Measurements from ENCODE around the gene CACNA2D1.

The CACNA2D1 gene

DNA sequence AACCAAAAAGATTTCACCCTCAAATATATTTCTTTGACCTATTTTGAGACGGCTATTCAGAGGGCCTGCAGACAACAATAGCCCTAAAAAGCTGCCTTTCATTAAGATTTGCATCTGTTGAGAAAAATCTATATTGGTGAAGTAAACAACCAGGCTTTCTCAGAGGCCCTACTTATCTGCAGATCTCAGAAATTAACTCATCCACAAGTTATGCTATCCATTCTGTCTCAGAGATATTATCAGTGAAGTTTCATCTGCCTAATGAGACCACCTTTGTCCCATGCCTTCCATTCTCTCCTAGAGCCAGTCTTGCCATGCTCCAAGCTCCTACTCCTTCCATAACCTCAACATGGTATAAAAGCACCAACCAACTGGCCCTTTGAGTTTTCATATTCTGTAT is 130.3 kb downstream of the CACNA2D1 start:
- no peak overlapping the region for H3K4me3 ChIP-seq (replicated peaks; ENCODE audit: low read depth, low read length)
- TF ChIP-seq CTCF (IDR thresholded peaks at IDR 0.05; ENCODE audit: low read depth, low read length, missing control alignments) = no peak
- DNase-seq (ENCODE audit: extremely low read depth, low read depth) = no peak

DNA sequence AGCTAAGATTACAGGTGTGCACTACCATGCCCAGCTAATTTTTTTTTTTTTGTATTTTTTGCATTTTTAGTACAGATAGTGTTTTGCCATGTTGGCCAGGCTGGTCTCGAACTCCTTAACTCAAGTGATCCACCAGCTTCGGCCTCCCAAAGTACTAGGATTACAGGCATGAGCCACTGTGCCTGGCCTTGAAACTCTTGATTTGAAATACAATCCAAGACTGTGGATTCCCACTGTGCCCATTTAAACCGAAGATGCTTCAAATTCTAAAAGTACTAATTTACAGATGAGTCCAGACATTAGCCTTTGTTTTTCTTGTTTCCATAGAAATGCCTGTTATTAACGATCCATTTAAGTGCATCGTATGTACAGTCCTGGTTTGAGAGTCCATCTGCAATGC is 130.9 kb downstream of the CACNA2D1 start:
- no peak for TF ChIP-seq CTCF (IDR thresholded peaks at IDR 0.05; ENCODE audit: low read depth, low read length, missing control alignments)
- DNase-seq (ENCODE audit: extremely low read depth, low read depth) = no peak
- H3K4me3 ChIP-seq (replicated peaks; ENCODE audit: low read depth, low read length) = no peak overlapping the region

GRCh38 chr7:82305347-82306005 is 138.1 kb downstream of the CACNA2D1 start:
- no peak overlapping the region for H3K4me3 ChIP-seq (replicated peaks; ENCODE audit: low read depth, low read length)
- TF ChIP-seq CTCF (IDR thresholded peaks at IDR 0.05; ENCODE audit: low read depth, low read length, missing control alignments) = no peak
- no peak for DNase-seq (ENCODE audit: extremely low read depth, low read depth)

DNA sequence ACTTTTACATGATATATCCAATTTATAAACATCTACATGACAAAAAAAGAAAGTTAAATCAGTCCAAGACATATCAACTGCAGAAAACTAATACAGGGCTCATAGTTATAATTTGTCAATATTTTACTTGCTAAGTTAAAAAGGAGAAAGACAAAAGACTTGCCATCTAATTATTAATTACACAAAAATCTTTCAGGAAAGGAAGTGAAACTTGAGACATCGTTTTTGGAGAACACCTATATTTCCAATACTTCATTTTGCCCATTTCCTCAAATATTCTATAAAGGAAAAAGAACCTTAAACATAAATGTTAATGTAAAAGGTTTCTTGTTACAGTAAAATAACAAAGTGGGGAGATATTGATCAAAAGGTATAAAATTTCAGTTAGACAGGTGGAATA is 148.7 kb downstream of the CACNA2D1 start:
- TF ChIP-seq CTCF (IDR thresholded peaks at IDR 0.05; ENCODE audit: low read depth, low read length, missing control alignments) = no peak
- no peak for DNase-seq (ENCODE audit: extremely low read depth, low read depth)
- H3K4me3 ChIP-seq (replicated peaks; ENCODE audit: low read depth, low read length) = no peak overlapping the region

DNA sequence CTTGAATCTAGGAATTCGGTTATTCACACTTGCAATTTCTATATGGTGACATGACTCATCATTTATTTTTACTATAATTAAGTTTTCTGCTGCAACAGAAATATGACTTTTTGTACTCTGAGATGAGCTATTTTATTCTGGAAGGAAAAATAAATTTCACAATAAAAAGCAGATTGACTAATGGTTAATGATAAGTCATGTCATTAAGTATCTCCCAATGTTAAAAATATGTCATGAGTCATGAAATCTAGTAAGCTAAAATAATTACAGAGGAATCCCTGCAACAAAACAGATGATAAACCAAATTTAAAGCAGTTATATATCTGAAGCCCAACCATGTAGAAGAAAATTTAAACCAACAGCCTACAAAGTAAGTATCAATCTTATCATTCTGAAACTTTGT is 149.2 kb downstream of the CACNA2D1 start:
- no peak for DNase-seq (ENCODE audit: extremely low read depth, low read depth)
- no peak overlapping the region for H3K4me3 ChIP-seq (replicated peaks; ENCODE audit: low read depth, low read length)
- no peak for TF ChIP-seq CTCF (IDR thresholded peaks at IDR 0.05; ENCODE audit: low read depth, low read length, missing control alignments)

DNA sequence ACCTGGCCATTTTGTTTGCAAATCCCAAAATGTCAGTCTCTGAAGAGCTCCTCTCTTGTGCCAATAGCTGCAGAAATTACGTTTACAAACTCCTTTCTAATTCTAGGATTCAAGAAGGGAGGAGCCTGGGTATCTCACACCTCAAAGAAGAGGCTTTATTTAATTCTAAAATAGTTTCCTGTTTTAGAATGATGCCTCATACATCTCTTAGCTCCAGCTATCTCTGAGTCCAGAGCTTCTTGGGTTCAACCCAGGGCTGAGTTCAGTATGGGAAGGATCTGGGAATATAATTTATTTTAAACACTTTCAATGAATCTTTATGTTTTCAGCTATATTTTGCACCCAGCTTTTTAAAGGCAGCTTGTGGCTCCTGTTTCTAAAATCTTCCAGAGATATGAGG is 150.1 kb downstream of the CACNA2D1 start:
- H3K4me3 ChIP-seq (replicated peaks; ENCODE audit: low read depth, low read length) = no peak overlapping the region
- TF ChIP-seq CTCF (IDR thresholded peaks at IDR 0.05; ENCODE audit: low read depth, low read length, missing control alignments) = no peak
- no peak for DNase-seq (ENCODE audit: extremely low read depth, low read depth)

GRCh38 chr7:82291931-82292330 is 151.6 kb downstream of the CACNA2D1 start:
- DNase-seq (ENCODE audit: extremely low read depth, low read depth) = no peak
- no peak for TF ChIP-seq CTCF (IDR thresholded peaks at IDR 0.05; ENCODE audit: low read depth, low read length, missing control alignments)

More at GRCh38 chr7:82291931-82292330, 151.6 kb downstream of the CACNA2D1 start:
- no peak overlapping the region for H3K4me3 ChIP-seq (replicated peaks; ENCODE audit: low read depth, low read length)
